Heart right ventricle (tissue), 16 donors: Measurements from ENCODE around the gene PCNT. TPM values are rescaled to one million over a fixed set of nuclear protein-coding genes. Genes with fewer than 3 reads are reported as not detected.

ENCODE experiments used
- ATAC-seq, 8 donors: fragments of 200-7000 bp; cut with Tn5 transposase; one replicate each; pipeline ENCODE4 v1.9.1; 2020; ENCODE audit warnings: mild to moderate bottlenecking in 8 of 8, moderate library complexity in 8 of 8, moderate number of reproducible peaks in 1 of 8
- DNase-seq, 2 donors: peaks; one replicate each; pipeline ENCODE4 v3.0.0-alpha.2; 2020
- H3K27ac ChIP-seq, 10 donors: fragments of 200-600 bp; sonication (generic) in 2 of 10; one replicate each; pipeline versions ENCODE4 v1.5.0 to v1.8.0; 2020 to 2022; ENCODE audit warnings: mild to moderate bottlenecking in 3 of 10
- H3K27me3 ChIP-seq, 7 donors: fragments of 200-600 bp; one replicate each; pipeline ENCODE4 v1.8.0; 2021 to 2022; ENCODE audit warnings: mild to moderate bottlenecking in 2 of 7
- H3K36me3 ChIP-seq, 9 donors: fragments of 200-600 bp; sonication (generic) in 1 of 9; one replicate each; pipeline versions ENCODE4 v1.5.0 to v1.8.0; 2020 to 2022; ENCODE audit warnings: mild to moderate bottlenecking in 2 of 9
- H3K4me1 ChIP-seq, 9 donors: fragments of 200-600 bp; sonication (generic) in 1 of 9; one replicate each; pipeline versions ENCODE4 v1.5.0 to v1.8.0; 2020 to 2022; ENCODE audit warnings: mild to moderate bottlenecking in 4 of 9
- H3K4me3 ChIP-seq, 10 donors: fragments of 200-600 bp; sonication (generic) in 2 of 10; one replicate each; pipeline versions ENCODE4 v1.5.0 to v1.8.0; 2020 to 2022; ENCODE audit warnings: mild to moderate bottlenecking in 7 of 10, moderate library complexity in 2 of 10
- H3K9me3 ChIP-seq, 11 donors: fragments of 200-600 bp in 10 of 11; sonication (generic) in 2 of 11; one replicate each; pipeline versions ENCODE4 v1.5.0 to v1.8.0; 2013 to 2022; ENCODE audit warnings: mild to moderate bottlenecking in 2 of 11, control low read depth in 1 of 11, moderate library complexity in 1 of 11
- WGBS, 2 donors: extraction: QIAGEN DNeasy Blood & Tissue Kit; methylation state at CpG; one replicate each; pipeline ENCODE4 v1.1.7; 2013; ENCODE audit warnings: inconsistent platforms in 1 of 2; 5-methylcytosine and 5-hydroxymethylcytosine counted together
- intact Hi-C, 10 donors: fragments of 100-400 bp; cut with DNase I; formaldehyde crosslinking; loops; one replicate each; pipeline versions ENCODE4 v1.11.1 to v1.14.2; 2022
- polyA plus RNA-seq, 2 donors: library from polyadenylated mRNA; stranded (reverse); fragments of 200-250 nt; gene quantifications; one replicate each; pipeline ENCODE4 v1.2.3, GENCODE V29; 2013
- total RNA-seq, 10 donors: library from RNA; stranded (reverse); fragmentation: NEBNext Ultra II Directional in 3 of 10; extraction: Animal tissue kit (Norgen Biotek cat#: 25700) in 3 of 10; gene quantifications; one replicate each; pipeline versions ENCODE4 v1.2.1 to v1.2.4, GENCODE V29; 2021 to 2023
- TF ChIP-seq, protein P1 (sequence below), 9 donors: fragments of 200-600 bp; sonication (generic) in 2 of 9; IDR thresholded peaks; one replicate each; pipeline versions ENCODE4 v1.5.0 to v1.8.0; 2021 to 2022; ENCODE audit warnings: antibody characterized with exemption in 9 of 9, mild to moderate bottlenecking in 5 of 9, moderate library complexity in 1 of 9
- donor health status: Arrhythmogenic right ventricular cardiomyopathy.
- donor health status: ischemic (EF 13 %, LVEDD 7.1; RV severe dilation, severe dysfunction).
- donor health status: healthy with polysubstance abuse.
- donor health status: DM: no; HTN: yes; CAD: no.
- donor health status: DM: no; HTN: no; CAD: no.
- donor health status: ischemic (EF 25% LVEDD 6.9; RV normal size, moderate dysfunction).
- donor health status: ischemic (EF 25% LVEDD 5.7; RV mildly dilated, moderate dysfunction).
- donor health status: healthy.
- donor health status: DM: yes; HTN: yes; CAD: no.
- donor health status: Ischemic cardiomyopathy.
- donor health status: ischemic (EF 35%, LVEDD 5.7; RV mildly dilated, moderate dysfunction).
- donor health status: nonischemic (EF 11% LVEDD 7.7; RV severe dilation, severe dysfunction).
- donor health status: DM: yes; HTN: yes; CAD: no.
- donor health status: PGD.
- donor health status: ischemic (EF 29% LVEDD 5.4; RV normal size, mild dysfunction).
- donor health status: nonischemic (EF 23%, LVEDD 6.1; RV moderate dilation, normal function).

Gene PCNT
- total and polyA plus RNA-seq, 12 donors = 17.5 to 58.6 (median 26.9) TPM

DNA sequence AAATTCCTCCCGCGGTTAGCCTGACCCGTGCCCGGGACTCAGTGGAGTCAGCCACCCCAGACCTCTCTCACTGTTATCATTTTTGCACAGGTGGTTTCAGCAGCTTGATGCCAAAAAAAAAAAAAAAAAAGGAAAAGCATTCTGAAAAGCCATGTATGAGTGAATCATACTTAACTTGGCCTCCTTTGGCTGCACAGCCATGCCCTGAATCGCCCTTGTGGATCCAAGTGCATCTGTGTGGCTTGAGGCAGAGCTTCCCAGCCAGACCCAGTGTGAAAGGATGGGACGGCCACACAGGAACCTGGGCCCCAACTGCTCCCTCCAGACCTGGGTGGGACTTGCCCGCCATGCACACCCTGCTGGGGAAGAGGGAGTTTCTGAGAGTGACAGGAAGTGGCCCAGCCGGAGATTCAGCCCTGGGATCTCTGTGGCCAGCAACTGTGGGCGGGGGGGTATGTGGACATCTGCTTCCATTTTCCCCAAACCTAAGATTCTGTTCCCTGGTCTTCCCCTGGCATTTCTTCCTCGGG, 29.2 kb upstream of the PCNT start:
- H3K4me3 ChIP-seq = no peak overlapping the region
- peak overlapping the region in 9 of 10 donors; percentile 56 to 87 (median 77) for H3K27ac ChIP-seq
- intact Hi-C loops = no loop called here
- ATAC-seq = peak in 4 of 8 donors; percentile 9 to 30 (median 16)
- TF ChIP-seq, protein P1, sequence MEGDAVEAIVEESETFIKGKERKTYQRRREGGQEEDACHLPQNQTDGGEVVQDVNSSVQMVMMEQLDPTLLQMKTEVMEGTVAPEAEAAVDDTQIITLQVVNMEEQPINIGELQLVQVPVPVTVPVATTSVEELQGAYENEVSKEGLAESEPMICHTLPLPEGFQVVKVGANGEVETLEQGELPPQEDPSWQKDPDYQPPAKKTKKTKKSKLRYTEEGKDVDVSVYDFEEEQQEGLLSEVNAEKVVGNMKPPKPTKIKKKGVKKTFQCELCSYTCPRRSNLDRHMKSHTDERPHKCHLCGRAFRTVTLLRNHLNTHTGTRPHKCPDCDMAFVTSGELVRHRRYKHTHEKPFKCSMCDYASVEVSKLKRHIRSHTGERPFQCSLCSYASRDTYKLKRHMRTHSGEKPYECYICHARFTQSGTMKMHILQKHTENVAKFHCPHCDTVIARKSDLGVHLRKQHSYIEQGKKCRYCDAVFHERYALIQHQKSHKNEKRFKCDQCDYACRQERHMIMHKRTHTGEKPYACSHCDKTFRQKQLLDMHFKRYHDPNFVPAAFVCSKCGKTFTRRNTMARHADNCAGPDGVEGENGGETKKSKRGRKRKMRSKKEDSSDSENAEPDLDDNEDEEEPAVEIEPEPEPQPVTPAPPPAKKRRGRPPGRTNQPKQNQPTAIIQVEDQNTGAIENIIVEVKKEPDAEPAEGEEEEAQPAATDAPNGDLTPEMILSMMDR (IDR thresholded peaks at IDR 0.05) = no peak
- no peaks in the 10 kb centered on the region for H3K9me3 ChIP-seq
- peaks cover 0 to 22% (median 11%) of the 10 kb centered on the region in 9 donors for H3K36me3 ChIP-seq
- peak in 1 of 2 donors; percentile 40 for DNase-seq
- peaks cover 9 to 37% (median 31%) of the 10 kb centered on the region in 9 donors for H3K4me1 ChIP-seq
- WGBS, 2 donors = 51 to 53% methylated on average over 10 of the region's 10 CpGs
- peaks cover 0 to 12% (median 0%) of the 10 kb centered on the region in 7 donors for H3K27me3 ChIP-seq

GRCh38 chr21:46295177-46295770, 28.7 kb upstream of the PCNT start:
- peaks cover 9 to 37% (median 31%) of the 10 kb centered on the region in 9 donors for H3K4me1 ChIP-seq
- 38 to 44% methylated on average over 9 of the region's 9 CpGs for WGBS, 2 donors
- peak overlapping the region; percentile 35 to 87 (median 77) for H3K27ac ChIP-seq
- TF ChIP-seq, protein P1 (IDR thresholded peaks at IDR 0.05) = no peak
- peak; percentile 5 to 55 (median 36) for ATAC-seq
- H3K4me3 ChIP-seq = no peak overlapping the region
- DNase-seq = peak in 1 of 2 donors; percentile 38
- H3K27me3 ChIP-seq = peaks cover 0 to 13% (median 0%) of the 10 kb centered on the region in 7 donors
- intact Hi-C loops = no loop called here
- no peaks in the 10 kb centered on the region for H3K9me3 ChIP-seq
- H3K36me3 ChIP-seq = peaks cover 0 to 26% (median 11%) of the 10 kb centered on the region in 9 donors

- peaks cover 9 to 37% (median 31%) of the 10 kb centered on the region in 9 donors for H3K4me1 ChIP-seq
- ATAC-seq (peak; percentile 82 to 97 (median 92)), DNase-seq (peak; percentile 88 to 92)
- no peaks in the 10 kb centered on the region for H3K9me3 ChIP-seq
- H3K27me3 ChIP-seq = peaks cover 0 to 13% (median 0%) of the 10 kb centered on the region in 7 donors
- peak overlapping the region; percentile 35 to 87 (median 78) for H3K27ac ChIP-seq
- WGBS, 2 donors = 45 to 59% methylated on average over 29 of the region's 29 CpGs
- TF ChIP-seq, protein P1 (IDR thresholded peaks at IDR 0.05) = no peak
- peak overlapping the region in 7 of 10 donors; percentile 7 to 73 (median 52) for H3K4me3 ChIP-seq
- peaks cover 0 to 27% (median 10%) of the 10 kb centered on the region in 9 donors for H3K36me3 ChIP-seq
- intact Hi-C loops = no loop called here
Measured at GRCh38 chr21:46295996-46296752, 27.8 kb upstream of the PCNT start.
